Measurements from ENCODE around the gene CD3E. TPM values are rescaled to one million over a fixed set of nuclear protein-coding genes. Genes with fewer than 3 reads are reported as not detected.

CD3E gene
- total RNA-seq, 1 donor from 2014 or later, result not detected

Other genes with a start within 250 kb of the CD3E start
- not detected in 2 replicates for gene TMPRSS4, start 227.7 kb upstream of the CD3E start, total RNA-seq
- gene SMIM35, start 217.8 kb upstream of the CD3E start, total RNA-seq, result 0.12 TPM in 1 of 2 replicates, not detected in the other
- gene SCN4B, start 151.9 kb upstream of the CD3E start, total RNA-seq, result 0.23 and 0.92 TPM in 2 replicates
- not detected in 2 replicates for gene SCN2B, start 128.1 kb upstream of the CD3E start, total RNA-seq
- gene JAML, start 79.7 kb upstream of the CD3E start, total RNA-seq, result not detected in 2 replicates
- gene MPZL3, start 52.4 kb upstream of the CD3E start, total RNA-seq, result 4.1 and 4.7 TPM in 2 replicates
- gene MPZL2, start 40.4 kb upstream of the CD3E start, total RNA-seq, result 9.7 and 31.9 TPM in 2 replicates
- gene CD3D, start 38.0 kb downstream of the CD3E start, total RNA-seq, result not detected in 2 replicates
- not detected in 2 replicates for gene CD3G, start 39.6 kb downstream of the CD3E start, total RNA-seq
- 37.0 and 40.3 TPM in 2 replicates for gene UBE4A, start 54.9 kb downstream of the CD3E start, total RNA-seq
- gene ATP5MG, start 96.9 kb downstream of the CD3E start, total RNA-seq, result 53.5 and 61.7 TPM in 2 replicates
- 49.5 and 79.9 TPM in 2 replicates for gene KMT2A, start 131.8 kb downstream of the CD3E start, total RNA-seq
- gene TTC36, start 222.7 kb downstream of the CD3E start, total RNA-seq, result 2.5 and 2.6 TPM in 2 replicates
- 23.3 and 30.7 TPM in 2 replicates for gene TMEM25, start 226.5 kb downstream of the CD3E start, total RNA-seq

All from glomerular endothelial cell (primary cell).